DMS153 (cell line): ENCODE data around the gene QARS1.

Experiments
- DNase-seq: peaks from one replicate; lab custom pipeline; 2025; lab: John Stamatoyannopoulos, UW

QARS1 gene

GRCh38 chr3:49120438-49121131 lies 16.0 kb upstream of the QARS1 start, which contains the start of gene USP19:
TSS of gene USP19 (minus strand) at chr3:49120823. CDS start at chr3:49119145, 1,678 bp downstream.
- DNase-seq, result peak; percentile 67

DNA sequence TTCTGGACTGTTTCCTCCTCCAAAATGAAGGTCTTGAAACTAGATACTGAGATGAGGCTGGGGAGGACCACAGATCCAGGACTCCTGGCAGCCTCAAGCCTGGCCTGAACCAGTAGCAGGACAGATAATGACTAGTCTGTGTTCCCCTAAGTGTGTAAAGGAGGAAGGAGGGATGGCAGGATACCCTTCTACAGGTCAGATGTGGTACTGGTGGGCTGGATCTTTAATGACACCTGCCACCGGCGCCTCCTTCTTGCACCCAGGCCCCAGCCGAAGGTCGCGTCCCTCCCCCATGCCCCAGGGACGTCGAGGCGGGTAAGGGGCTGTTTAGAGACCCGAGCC lies 15.5 kb upstream of the QARS1 start:
- DNase-seq, result no peak

DNA sequence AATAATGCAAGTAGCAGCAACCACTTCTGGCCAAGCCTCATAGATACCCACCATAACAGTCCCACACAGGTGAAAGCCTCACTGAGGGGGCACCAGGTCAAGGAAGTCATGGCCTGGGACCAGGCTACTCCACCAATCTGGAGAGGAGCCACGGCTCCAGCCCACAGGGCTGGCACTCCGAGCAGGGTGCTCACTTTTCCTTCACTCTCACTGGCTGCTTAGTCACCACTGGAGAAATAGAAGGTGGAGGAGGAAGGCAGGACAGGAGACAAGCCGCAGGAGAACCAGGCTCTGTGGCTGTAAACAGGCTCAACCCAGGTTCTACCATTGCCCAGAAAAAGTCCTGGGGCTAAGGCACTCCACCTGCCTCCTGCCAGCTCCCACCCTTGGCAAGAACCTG lies 14.9 kb upstream of the QARS1 start:
- no peak for DNase-seq

GRCh38 chr3:49119036-49119435 lies 14.5 kb upstream of the QARS1 start:
- no peak for DNase-seq

DNA sequence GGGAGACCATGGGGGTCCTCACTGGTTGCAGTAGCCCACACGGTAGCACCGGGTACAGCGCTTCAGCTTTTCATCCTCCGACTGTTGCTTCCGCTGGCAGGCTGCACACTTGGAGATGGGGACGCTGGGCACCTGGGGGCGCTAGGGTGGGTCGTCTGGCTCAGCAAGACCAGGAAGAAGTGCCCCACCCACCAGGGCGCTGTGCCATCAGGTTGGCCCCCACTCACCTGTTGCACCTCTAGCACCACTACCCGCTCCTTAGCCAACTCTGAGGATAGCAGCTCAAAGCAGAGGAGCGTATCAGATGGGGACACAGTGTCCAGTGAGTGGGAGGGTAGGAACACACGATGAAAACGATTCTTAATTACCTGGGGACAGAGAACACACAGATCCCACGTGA lies 7.7 kb upstream of the QARS1 start:
- no peak for DNase-seq

- no peak for DNase-seq
Measured at GRCh38 chr3:49111347-49111746, 6.8 kb upstream of the QARS1 start.

- no peak for DNase-seq
Measured at GRCh38 chr3:49110780-49111179, 6.2 kb upstream of the QARS1 start.

- no peak for DNase-seq
Measured at GRCh38 chr3:49108346-49108745, 3.8 kb upstream of the QARS1 start.

- DNase-seq, result no peak
Measured at GRCh38 chr3:49104052-49104426, 518 bp downstream of the QARS1 start.

GRCh38 chr3:49100046-49100615 lies 4.4 kb downstream of the QARS1 start:
- no peak for DNase-seq

- no peak for DNase-seq
Measured at GRCh38 chr3:49098910-49099630, 5.5 kb downstream of the QARS1 start.

GRCh38 chr3:49098429-49098828 lies 6.1 kb downstream of the QARS1 start:
- peak; percentile 9 for DNase-seq

- DNase-seq, result peak; percentile 83
Measured at GRCh38 chr3:49093853-49094767, 10.4 kb downstream of the QARS1 start, which contains the start of gene QRICH1. TSS of gene QRICH1 (minus strand) at chr3:49094071. CDS start at chr3:49077017, 17,054 bp downstream.

- DNase-seq, result peak; percentile 1
Measured at GRCh38 chr3:49092938-49093852, 11.4 kb downstream of the QARS1 start.

DNA sequence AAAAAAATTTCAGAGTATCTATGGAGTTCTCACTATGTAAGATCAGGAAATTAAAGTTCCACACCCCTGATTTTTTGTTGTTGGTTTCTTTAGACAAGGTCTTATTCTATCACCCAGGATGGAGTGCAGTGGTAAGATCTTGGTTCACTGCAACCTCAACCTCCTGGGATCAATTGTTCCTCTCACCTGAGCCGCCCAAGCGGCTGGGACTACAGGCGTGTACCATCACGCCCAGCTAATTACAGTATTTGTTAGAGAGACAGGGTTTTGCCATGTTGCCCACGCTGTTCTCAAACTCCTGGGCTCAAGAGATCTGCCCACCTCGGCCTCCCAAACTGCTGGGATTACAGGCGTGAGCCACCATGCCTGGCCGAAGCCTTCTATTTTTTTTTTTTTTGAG lies 23.1 kb downstream of the QARS1 start:
- DNase-seq, result no peak

- DNase-seq, result no peak
Measured at GRCh38 chr3:49079270-49079669, 25.3 kb downstream of the QARS1 start.

GRCh38 chr3:49076646-49077045 lies 27.9 kb downstream of the QARS1 start:
- no peak for DNase-seq

- no peak for DNase-seq
Measured at GRCh38 chr3:49076116-49076515, 28.4 kb downstream of the QARS1 start.

- no peak for DNase-seq
Measured at GRCh38 chr3:49058011-49058410, 46.5 kb downstream of the QARS1 start.

- no peak for DNase-seq
Measured at GRCh38 chr3:49057268-49057667, 47.3 kb downstream of the QARS1 start.

GRCh38 chr3:49054344-49054862 lies 50.2 kb downstream of the QARS1 start:
- DNase-seq, result no peak
